ENCODE data around the gene CCDC71L.

Gene CCDC71L

GRCh38 chr7:106639476-106640334 lies 21.3 kb downstream of the CCDC71L start:
- Histone ChIP-seq H3K9me3 (ENCODE audit: control insufficient read depth, insufficient read depth, low read length) (no peaks in the 10 kb centered on the region), H3K27me3 (ENCODE audit: control insufficient read depth, insufficient read depth, low read length) (no peaks in the 10 kb centered on the region)

GRCh38 chr7:106635411-106635810 lies 25.5 kb downstream of the CCDC71L start:
- H3K9ac ChIP-seq (ENCODE audit: low read depth, low read length) = no peak overlapping the region
- H3K27me3 ChIP-seq (ENCODE audit: control insufficient read depth, insufficient read depth, low read length) = no peaks in the 10 kb centered on the region
- no peak overlapping the region for H3K4me3 ChIP-seq (ENCODE audit: low read depth, low read length)
- H3K4me1 ChIP-seq (ENCODE audit: control insufficient read depth, insufficient read depth, low read length) = no peaks in the 10 kb centered on the region
- H3K9me3 ChIP-seq (ENCODE audit: control insufficient read depth, insufficient read depth, low read length) = no peaks in the 10 kb centered on the region
- H3K36me3 ChIP-seq (ENCODE audit: control insufficient read depth, insufficient read depth, low read length) = no peaks in the 10 kb centered on the region

More at GRCh38 chr7:106639476-106640334, 21.3 kb downstream of the CCDC71L start:
- Histone ChIP-seq H3K36me3 (ENCODE audit: control insufficient read depth, insufficient read depth, low read length) (no peaks in the 10 kb centered on the region), H3K4me3 (ENCODE audit: low read depth, low read length) (no peak overlapping the region), H3K9ac (ENCODE audit: low read depth, low read length) (no peak overlapping the region), H3K4me1 (ENCODE audit: control insufficient read depth, insufficient read depth, low read length) (no peaks in the 10 kb centered on the region)

- H3K9me3 ChIP-seq (ENCODE audit: control insufficient read depth, insufficient read depth, low read length) = no peaks in the 10 kb centered on the region
- no peak overlapping the region for H3K4me3 ChIP-seq (ENCODE audit: low read depth, low read length)
- H3K9ac ChIP-seq (ENCODE audit: low read depth, low read length) = no peak overlapping the region
- H3K27me3 ChIP-seq (ENCODE audit: control insufficient read depth, insufficient read depth, low read length) = no peaks in the 10 kb centered on the region
- H3K4me1 ChIP-seq (ENCODE audit: control insufficient read depth, insufficient read depth, low read length) = no peaks in the 10 kb centered on the region
- H3K36me3 ChIP-seq (ENCODE audit: control insufficient read depth, insufficient read depth, low read length) = no peaks in the 10 kb centered on the region
Measured at GRCh38 chr7:106634958-106635357, 26.0 kb downstream of the CCDC71L start.

- Histone ChIP-seq H3K4me3 (ENCODE audit: low read depth, low read length) (no peak overlapping the region), H3K9me3 (ENCODE audit: control insufficient read depth, insufficient read depth, low read length) (no peaks in the 10 kb centered on the region), H3K27me3 (ENCODE audit: control insufficient read depth, insufficient read depth, low read length) (no peaks in the 10 kb centered on the region), H3K36me3 (ENCODE audit: control insufficient read depth, insufficient read depth, low read length) (no peaks in the 10 kb centered on the region), H3K4me1 (ENCODE audit: control insufficient read depth, insufficient read depth, low read length) (no peaks in the 10 kb centered on the region), H3K9ac (ENCODE audit: low read depth, low read length) (no peak overlapping the region)
Measured at GRCh38 chr7:106630648-106631047, 30.3 kb downstream of the CCDC71L start.

- no peaks in the 10 kb centered on the region for H3K27me3 ChIP-seq (ENCODE audit: control insufficient read depth, insufficient read depth, low read length)
- H3K36me3 ChIP-seq (ENCODE audit: control insufficient read depth, insufficient read depth, low read length) = no peaks in the 10 kb centered on the region
- no peak overlapping the region for H3K9ac ChIP-seq (ENCODE audit: low read depth, low read length)
- no peaks in the 10 kb centered on the region for H3K4me1 ChIP-seq (ENCODE audit: control insufficient read depth, insufficient read depth, low read length)
- H3K9me3 ChIP-seq (ENCODE audit: control insufficient read depth, insufficient read depth, low read length) = no peaks in the 10 kb centered on the region
- no peak overlapping the region for H3K4me3 ChIP-seq (ENCODE audit: low read depth, low read length)
Measured at GRCh38 chr7:106629516-106629915, 31.4 kb downstream of the CCDC71L start.

GRCh38 chr7:106626376-106627164 lies 34.4 kb downstream of the CCDC71L start:
- Histone ChIP-seq H3K4me1 (ENCODE audit: control insufficient read depth, insufficient read depth, low read length) (no peaks in the 10 kb centered on the region), H3K4me3 (ENCODE audit: low read depth, low read length) (no peak overlapping the region), H3K27me3 (ENCODE audit: control insufficient read depth, insufficient read depth, low read length) (no peaks in the 10 kb centered on the region), H3K9me3 (ENCODE audit: control insufficient read depth, insufficient read depth, low read length) (no peaks in the 10 kb centered on the region), H3K36me3 (ENCODE audit: control insufficient read depth, insufficient read depth, low read length) (no peaks in the 10 kb centered on the region), H3K9ac (ENCODE audit: low read depth, low read length) (no peak overlapping the region)

GRCh38 chr7:106625678-106626301 lies 35.2 kb downstream of the CCDC71L start:
- Histone ChIP-seq H3K4me3 (ENCODE audit: low read depth, low read length) (no peak overlapping the region), H3K9me3 (ENCODE audit: control insufficient read depth, insufficient read depth, low read length) (no peaks in the 10 kb centered on the region), H3K36me3 (ENCODE audit: control insufficient read depth, insufficient read depth, low read length) (no peaks in the 10 kb centered on the region), H3K9ac (ENCODE audit: low read depth, low read length) (no peak overlapping the region), H3K27me3 (ENCODE audit: control insufficient read depth, insufficient read depth, low read length) (no peaks in the 10 kb centered on the region), H3K4me1 (ENCODE audit: control insufficient read depth, insufficient read depth, low read length) (no peaks in the 10 kb centered on the region)

GRCh38 chr7:106623853-106624252 lies 37.1 kb downstream of the CCDC71L start:
- no peaks in the 10 kb centered on the region for H3K4me1 ChIP-seq (ENCODE audit: control insufficient read depth, insufficient read depth, low read length)
- no peak overlapping the region for H3K4me3 ChIP-seq (ENCODE audit: low read depth, low read length)
- H3K9me3 ChIP-seq (ENCODE audit: control insufficient read depth, insufficient read depth, low read length) = no peaks in the 10 kb centered on the region
- H3K27me3 ChIP-seq (ENCODE audit: control insufficient read depth, insufficient read depth, low read length) = no peaks in the 10 kb centered on the region
- no peaks in the 10 kb centered on the region for H3K36me3 ChIP-seq (ENCODE audit: control insufficient read depth, insufficient read depth, low read length)
- no peak overlapping the region for H3K9ac ChIP-seq (ENCODE audit: low read depth, low read length)

- no peaks in the 10 kb centered on the region for H3K36me3 ChIP-seq (ENCODE audit: control insufficient read depth, insufficient read depth, low read length)
- no peaks in the 10 kb centered on the region for H3K27me3 ChIP-seq (ENCODE audit: control insufficient read depth, insufficient read depth, low read length)
- H3K4me1 ChIP-seq (ENCODE audit: control insufficient read depth, insufficient read depth, low read length) = no peaks in the 10 kb centered on the region
- no peaks in the 10 kb centered on the region for H3K9me3 ChIP-seq (ENCODE audit: control insufficient read depth, insufficient read depth, low read length)
- H3K9ac ChIP-seq (ENCODE audit: low read depth, low read length) = no peak overlapping the region
- no peak overlapping the region for H3K4me3 ChIP-seq (ENCODE audit: low read depth, low read length)
Measured at GRCh38 chr7:106623315-106623660, 37.7 kb downstream of the CCDC71L start.

- Histone ChIP-seq H3K4me1 (ENCODE audit: control insufficient read depth, insufficient read depth, low read length) (no peaks in the 10 kb centered on the region), H3K9me3 (ENCODE audit: control insufficient read depth, insufficient read depth, low read length) (no peaks in the 10 kb centered on the region), H3K27me3 (ENCODE audit: control insufficient read depth, insufficient read depth, low read length) (no peaks in the 10 kb centered on the region), H3K4me3 (ENCODE audit: low read depth, low read length) (no peak overlapping the region), H3K9ac (ENCODE audit: low read depth, low read length) (no peak overlapping the region), H3K36me3 (ENCODE audit: control insufficient read depth, insufficient read depth, low read length) (no peaks in the 10 kb centered on the region)
Measured at GRCh38 chr7:106622654-106623314, 38.2 kb downstream of the CCDC71L start.

- H3K36me3 ChIP-seq (ENCODE audit: control insufficient read depth, insufficient read depth, low read length) = no peaks in the 10 kb centered on the region
- no peak overlapping the region for H3K4me3 ChIP-seq (ENCODE audit: low read depth, low read length)
- no peaks in the 10 kb centered on the region for H3K4me1 ChIP-seq (ENCODE audit: control insufficient read depth, insufficient read depth, low read length)
- no peaks in the 10 kb centered on the region for H3K27me3 ChIP-seq (ENCODE audit: control insufficient read depth, insufficient read depth, low read length)
- no peaks in the 10 kb centered on the region for H3K9me3 ChIP-seq (ENCODE audit: control insufficient read depth, insufficient read depth, low read length)
- no peak overlapping the region for H3K9ac ChIP-seq (ENCODE audit: low read depth, low read length)
Measured at GRCh38 chr7:106621393-106622132, 39.4 kb downstream of the CCDC71L start.
